ENCODE data around the gene CCR1.
A peak's percentile ranks its signal among the peaks of the same experiment; 100 is the strongest.

CCR1 gene

DNA sequence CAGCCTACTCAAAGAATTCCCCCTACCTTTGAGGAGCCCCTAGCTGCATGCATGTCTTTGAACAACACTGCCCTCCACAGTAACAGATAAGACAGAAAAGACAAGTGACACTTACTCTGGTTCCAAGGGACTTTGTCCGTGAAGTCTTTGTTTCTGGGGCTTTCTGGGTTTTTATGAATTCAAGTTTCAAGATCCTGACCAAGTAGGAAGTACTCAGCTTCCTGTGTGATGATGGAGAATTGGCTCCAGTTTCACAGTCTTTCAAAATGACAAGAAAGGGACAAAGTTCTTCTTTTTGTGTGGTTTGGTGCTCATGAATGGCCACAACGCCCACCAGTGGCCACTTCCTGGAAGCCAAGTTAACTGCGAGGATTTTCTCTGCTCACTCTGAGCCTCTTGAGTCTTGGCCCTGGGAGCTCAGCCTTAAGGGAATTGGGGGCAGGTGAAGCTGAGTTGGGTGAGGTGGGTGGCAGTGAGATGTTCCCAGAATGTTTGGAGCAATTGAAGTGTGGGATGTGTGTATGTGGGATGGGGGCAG lies at the start of gene CCR1:
CCR1 (minus strand) TSS at position 147 of the 538 bp plus-strand sequence. CDS start 4,000 bp downstream, outside the sequence.
- H3K27ac ChIP-seq = no peak within 1 kb of the TSS
- no peak for TF ChIP-seq ZFX (IDR thresholded peaks at IDR 0.05)
- TF ChIP-seq, protein P1, sequence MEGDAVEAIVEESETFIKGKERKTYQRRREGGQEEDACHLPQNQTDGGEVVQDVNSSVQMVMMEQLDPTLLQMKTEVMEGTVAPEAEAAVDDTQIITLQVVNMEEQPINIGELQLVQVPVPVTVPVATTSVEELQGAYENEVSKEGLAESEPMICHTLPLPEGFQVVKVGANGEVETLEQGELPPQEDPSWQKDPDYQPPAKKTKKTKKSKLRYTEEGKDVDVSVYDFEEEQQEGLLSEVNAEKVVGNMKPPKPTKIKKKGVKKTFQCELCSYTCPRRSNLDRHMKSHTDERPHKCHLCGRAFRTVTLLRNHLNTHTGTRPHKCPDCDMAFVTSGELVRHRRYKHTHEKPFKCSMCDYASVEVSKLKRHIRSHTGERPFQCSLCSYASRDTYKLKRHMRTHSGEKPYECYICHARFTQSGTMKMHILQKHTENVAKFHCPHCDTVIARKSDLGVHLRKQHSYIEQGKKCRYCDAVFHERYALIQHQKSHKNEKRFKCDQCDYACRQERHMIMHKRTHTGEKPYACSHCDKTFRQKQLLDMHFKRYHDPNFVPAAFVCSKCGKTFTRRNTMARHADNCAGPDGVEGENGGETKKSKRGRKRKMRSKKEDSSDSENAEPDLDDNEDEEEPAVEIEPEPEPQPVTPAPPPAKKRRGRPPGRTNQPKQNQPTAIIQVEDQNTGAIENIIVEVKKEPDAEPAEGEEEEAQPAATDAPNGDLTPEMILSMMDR (conservative IDR thresholded peaks at IDR 0.05) = peak; percentile 47

DNA sequence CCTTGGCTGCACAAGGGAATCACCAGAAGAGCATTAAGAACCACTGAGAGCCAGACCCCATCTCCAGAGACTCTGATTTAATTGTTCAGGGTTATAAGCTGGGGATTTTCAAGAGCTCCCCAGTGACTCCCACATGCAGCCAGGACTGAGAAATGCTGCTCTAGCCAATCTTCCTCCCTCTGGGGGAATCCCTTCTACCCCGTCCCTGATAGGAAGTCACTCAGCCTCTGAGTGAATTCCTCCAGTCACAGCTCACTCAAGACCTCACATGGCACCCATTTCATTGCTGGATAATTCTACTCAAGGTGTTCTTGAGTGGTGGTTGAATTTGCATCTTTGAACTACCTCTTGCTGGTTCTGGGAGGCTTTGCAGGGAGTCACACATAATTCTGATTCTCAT lies 44.9 kb upstream of the CCR1 start:
- no peak overlapping the region for H3K27ac ChIP-seq
- TF ChIP-seq, protein P1 (conservative IDR thresholded peaks at IDR 0.05) = no peak
- no peak for TF ChIP-seq ZFX (IDR thresholded peaks at IDR 0.05)

- TF ChIP-seq, protein P1 (conservative IDR thresholded peaks at IDR 0.05) = no peak
- TF ChIP-seq ZFX (IDR thresholded peaks at IDR 0.05) = no peak
- H3K27ac ChIP-seq = no peak overlapping the region
Observed at GRCh38 chr3:46245146-46245545, 37.0 kb upstream of the CCR1 start.

DNA sequence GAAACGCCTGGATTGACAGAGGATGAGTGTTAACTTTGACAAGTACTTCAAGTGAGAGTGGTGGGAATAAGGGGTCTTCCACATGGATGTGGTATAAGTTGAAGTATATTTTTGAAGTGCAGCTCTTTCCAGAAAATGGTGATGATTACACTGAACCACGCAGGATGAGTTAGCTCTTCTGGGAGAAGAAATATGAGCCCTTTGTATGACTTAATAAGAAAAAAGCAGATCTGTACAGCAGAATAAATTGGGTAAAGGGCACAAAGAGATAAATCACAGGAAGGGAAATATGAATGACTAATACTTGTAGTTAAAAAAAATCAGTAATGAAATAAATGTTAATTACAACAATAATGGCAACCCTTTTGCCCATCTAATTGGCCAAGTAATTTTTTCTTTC lies 35.4 kb upstream of the CCR1 start:
- TF ChIP-seq, protein P1 (conservative IDR thresholded peaks at IDR 0.05) = no peak
- TF ChIP-seq ZFX (IDR thresholded peaks at IDR 0.05) = no peak

GRCh38 chr3:46242120-46242519 lies 34.0 kb upstream of the CCR1 start, which contains the start of gene CCR3:
Gene CCR3 (plus strand): TSS chr3:46242460. CDS start chr3:46265159, 22,699 bp downstream.
- no peak within 1 kb of the TSS for H3K27ac ChIP-seq
- TF ChIP-seq ZFX (IDR thresholded peaks at IDR 0.05) = no peak
- TF ChIP-seq, protein P1 (conservative IDR thresholded peaks at IDR 0.05) = no peak

More for the DNA sequence above, 35.4 kb upstream of the CCR1 start:
- H3K27ac ChIP-seq = no peak overlapping the region

DNA sequence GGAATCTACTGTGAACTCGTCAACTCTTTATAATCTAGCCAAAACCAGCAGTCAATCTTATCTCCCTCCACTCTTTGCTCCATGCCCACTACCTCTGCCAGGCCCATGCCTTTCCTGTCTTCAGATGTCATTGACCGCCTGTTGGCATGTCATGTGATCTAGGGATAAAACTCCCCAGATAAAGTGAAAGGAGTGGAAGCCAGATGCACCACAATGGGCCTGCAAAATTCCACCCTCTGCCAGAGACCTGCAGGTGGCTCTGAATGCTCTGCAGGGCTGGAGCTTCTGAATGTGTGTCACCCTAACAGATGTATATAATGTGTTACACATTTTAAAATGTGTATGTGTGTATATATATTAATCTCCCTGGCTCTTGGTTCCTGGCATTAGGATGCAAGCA lies 31.8 kb upstream of the CCR1 start:
- H3K27ac ChIP-seq = no peak overlapping the region

DNA sequence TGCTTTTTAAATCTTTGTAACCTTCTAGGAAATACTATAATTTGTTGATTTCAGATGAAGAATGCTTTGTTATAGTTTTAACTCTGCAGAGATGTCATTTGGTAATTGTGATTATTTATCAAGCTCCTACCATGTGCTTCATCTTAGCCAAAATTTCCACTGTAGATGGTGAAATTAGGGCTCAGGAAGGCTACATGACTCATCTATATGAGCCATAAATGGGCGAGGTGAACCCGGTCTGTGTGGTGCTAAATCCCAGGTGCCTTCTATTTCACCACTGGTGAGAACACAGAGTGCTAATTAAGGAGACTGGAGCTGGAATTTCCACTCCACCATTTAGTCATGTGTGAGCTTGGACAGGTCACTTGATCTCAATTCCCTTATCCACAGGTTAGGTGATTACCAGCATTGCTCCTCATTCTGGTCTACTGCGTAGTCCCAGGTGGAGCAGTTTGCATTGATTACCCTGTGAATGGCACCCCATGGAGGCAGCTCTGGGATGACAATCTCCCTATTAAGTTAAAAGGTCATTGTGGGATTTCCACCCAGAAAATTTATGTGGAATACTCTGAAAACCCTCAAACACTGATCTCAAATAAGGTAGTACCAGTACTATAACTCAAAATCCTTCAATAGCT lies 31.3 kb upstream of the CCR1 start:
- no peak overlapping the region for H3K27ac ChIP-seq
- no peak for TF ChIP-seq ZFX (IDR thresholded peaks at IDR 0.05)
- TF ChIP-seq, protein P1 (conservative IDR thresholded peaks at IDR 0.05) = no peak

More for the DNA sequence above, 31.8 kb upstream of the CCR1 start:
- TF ChIP-seq, protein P1 (conservative IDR thresholded peaks at IDR 0.05) = no peak
- no peak for TF ChIP-seq ZFX (IDR thresholded peaks at IDR 0.05)

All from C4-2B (cell line).